ENCODE data around the gene DCAF8.
"Not testable (repeated sequence)": the region's sequence is repeated elsewhere in the genome, so short reads cannot be mapped to it uniquely, and the experiment has no call there.

Gene DCAF8

GRCh38 chr1:160261893-160262794 lies at the start of gene DCAF8:
TSS of gene DCAF8 (minus strand) at chr1:160262549. CDS start at chr1:160244008, 18,541 bp downstream.
- DNase-seq, result peak; percentile 98 to 99

GRCh38 chr1:160309571-160309970 lies 47.2 kb upstream of the DCAF8 start:
- no peak for DNase-seq

DNA sequence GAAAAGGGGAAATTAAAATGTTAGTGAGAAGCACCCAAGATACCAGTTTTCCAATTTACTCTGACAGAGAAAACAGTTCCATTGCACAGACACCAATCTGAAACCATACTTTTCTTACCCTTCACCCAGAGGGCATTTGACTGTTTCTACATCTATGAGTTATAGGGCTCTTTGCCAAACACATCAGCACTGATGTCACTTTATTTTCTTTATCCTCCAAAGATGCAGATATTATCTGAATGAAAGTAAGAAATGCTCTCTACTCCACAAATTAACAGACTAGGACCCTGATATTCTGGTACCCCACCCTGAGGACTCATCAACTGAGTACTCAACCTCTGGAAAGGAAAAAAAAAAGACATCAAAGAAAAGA lies 46.8 kb upstream of the DCAF8 start:
- DNase-seq, result no peak

DNA sequence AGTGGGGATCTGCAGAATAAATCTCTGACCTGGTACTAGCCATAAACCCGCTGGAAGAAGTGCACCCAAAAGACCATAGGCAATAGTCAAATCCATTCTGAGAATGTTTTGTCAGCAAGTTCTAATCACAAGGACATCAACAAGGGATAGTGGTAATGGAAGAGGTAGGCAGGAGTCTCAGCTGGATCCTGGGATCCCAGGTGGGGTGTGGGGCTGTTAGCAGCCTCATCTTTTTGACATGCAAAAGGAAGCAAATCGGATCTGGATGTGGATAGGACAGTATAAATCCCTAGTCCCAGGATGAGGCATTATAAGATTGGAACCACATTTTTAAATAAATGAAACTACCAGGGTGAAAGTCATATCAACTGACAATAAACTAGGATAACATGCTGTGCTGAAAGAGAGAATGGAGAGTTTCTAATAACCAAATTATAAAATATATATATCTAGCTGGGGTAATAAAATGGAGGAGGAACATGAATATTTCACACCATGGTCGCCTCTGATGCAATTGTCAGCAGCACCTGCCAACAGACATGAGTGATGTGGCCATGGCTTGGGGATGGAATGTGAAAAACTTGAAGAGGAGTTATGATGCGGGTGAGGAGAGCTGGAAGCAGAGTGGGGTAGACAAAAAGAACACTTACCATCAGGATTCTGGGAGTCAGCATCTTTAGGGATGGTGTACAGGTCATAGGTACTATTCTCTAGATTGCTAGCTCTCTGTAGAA lies 46.3 kb upstream of the DCAF8 start:
- DNase-seq, result no peak

GRCh38 chr1:160307118-160307791 lies 44.9 kb upstream of the DCAF8 start:
- no peak for DNase-seq

- no peak for DNase-seq
Measured at GRCh38 chr1:160300173-160300572, 37.8 kb upstream of the DCAF8 start.

GRCh38 chr1:160296036-160296435 lies 33.7 kb upstream of the DCAF8 start:
- no peak for DNase-seq

DNA sequence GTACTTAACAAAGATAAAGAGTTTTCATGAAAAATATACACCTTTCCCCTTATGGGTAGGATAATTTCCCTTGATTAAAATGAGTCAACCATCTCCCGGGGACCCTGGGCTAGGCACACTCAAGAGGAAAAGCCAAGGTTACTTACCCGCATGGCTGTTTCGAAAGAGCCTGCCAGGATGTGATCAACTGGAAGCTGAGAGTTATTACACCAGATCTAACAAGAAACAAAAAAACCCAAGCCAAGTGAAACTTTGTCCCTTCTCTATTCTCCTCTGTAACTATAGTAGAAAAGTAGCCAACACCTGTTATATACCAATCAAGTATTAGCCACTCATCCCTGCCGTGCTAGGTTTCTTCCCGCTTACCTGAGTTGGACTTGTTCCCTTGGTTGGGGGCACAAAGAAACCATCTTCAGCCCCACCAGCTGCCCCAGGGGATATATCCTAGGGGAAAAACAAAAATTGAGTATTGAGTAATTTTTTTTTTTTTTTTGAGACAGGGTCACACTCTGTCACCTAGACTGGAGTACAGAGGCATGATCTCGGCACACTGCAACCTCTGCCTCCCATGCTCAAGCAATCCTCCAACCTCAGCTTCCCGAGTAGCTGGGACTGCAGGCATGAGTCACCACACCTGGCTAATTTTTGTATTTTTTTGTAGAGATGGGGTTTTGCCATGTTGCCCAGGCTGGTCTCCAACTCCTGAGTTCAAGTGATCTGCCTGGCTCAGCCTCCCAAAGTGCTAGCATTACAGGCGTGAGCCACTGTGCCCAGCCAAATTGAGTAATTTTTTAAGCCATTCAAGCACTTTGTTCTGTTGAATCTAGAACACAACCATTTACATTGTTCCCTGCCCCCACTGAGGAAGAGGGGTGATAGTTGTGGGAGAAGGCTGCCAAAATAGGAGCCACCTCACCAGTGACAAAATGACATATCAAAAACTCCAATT lies 30.9 kb upstream of the DCAF8 start:
- no peak for DNase-seq

DNA sequence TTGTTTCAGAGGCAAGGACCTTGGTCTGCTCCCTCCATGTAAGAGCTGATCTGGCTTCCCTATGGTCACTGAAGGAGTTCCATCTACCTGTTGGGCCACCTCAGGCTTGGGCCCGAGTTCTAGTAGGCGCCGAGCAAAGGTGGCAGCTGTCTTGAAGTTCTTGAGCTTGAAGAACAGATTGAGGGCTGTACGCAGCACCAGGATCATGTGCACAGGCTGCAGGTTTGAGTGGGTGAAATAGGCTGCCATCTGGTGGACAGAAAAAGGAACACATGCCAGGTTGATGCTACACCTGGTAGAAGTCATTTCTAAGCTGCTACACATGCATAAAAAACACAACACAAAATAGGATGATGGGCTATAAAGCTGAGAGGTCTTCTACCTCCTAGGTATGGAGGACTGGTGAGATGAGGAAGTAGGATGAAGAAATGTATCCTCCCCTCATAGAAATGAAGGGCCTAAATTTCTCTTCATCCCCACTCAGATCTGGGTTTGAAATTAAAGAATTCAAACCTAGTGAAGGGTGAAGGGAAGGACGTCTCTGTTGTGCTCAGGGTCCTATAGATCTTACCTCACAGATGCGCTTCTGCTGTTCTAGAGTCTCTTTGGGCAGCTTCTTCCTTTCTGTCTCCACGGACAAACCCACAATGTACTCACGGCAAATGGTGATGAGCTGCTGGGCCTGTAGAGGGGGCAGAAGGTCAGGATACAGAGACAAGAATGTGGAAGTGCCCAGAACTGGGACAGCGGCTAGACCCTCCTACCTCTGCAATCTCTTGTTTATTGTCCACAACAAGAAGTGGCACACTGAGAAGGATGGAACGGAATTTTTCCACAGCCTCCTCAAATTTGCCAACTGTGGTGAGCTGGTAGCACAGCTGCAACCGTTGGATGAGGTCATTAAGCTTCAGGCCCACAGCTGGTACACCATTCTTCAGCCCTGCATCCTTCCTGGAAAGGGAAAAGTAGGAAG lies 29.2 kb upstream of the DCAF8 start:
- peak; percentile 60 to 71 for DNase-seq

DNA sequence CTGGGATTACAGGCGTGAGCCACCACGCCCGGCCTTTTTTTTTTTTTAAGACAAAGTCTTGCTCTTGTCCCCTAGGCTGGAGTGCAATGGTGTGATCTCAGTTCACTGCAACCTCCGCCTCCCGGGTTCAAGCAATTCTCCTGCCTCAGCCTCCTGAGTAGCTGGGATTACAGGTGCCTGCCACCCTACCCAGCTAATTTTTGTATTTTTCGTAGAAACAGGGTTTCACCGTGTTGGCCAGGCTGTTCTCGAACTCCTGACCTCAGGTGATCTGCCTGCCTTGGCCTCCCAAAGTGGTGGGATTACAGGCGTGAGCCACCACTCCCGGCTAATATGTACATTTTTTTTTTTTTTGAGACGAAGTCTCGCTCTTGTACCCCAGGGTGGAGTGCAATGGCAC lies 25.4 kb upstream of the DCAF8 start:
- DNase-seq, result not testable (repeated sequence)

DNA sequence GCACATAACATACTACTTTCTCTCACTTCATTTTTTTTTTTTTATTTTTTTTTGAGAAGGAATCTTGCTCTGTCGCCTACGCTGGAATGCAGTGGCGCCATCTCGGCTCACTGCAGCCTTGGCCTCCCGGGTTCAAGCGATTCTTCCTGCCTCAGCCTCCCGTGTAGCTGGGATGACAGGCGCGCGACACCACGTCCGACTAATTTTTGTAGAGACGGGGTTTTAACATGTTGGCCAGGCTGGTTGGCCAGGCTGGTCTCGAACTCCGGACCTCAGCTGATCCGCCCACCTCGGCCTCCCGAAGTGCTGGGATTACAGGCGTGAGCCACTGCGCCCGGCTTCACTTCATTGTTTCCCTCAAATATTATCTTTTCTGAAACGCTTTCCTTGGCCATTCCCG lies 23.2 kb upstream of the DCAF8 start:
- no peak for DNase-seq

DNA sequence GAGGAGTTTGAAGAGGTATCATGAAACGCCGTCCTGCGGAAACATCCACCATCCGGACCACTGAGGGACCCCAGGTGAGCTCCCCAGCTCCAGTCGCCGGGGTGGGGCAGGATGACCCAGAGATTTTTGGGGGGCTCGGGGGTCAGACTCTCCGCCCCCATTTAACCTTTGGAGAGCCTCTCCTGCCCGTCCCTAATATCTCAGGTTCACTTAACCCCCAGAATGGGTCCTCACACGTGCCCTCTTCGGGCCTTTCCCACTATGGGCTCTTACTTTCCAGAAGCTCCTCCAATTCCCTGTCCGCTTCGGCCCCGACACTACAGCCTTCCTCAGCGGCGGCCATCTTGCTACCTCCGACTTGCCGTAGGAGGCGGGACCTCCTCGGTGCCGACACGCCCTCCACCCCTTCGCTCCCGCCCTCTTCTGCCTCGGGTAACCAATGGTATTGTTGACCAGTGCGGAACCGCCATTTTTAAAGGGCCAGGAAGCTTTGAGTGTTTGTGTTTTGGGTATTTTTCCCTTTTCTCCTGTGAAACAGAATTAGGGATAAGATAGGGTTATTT lies 22.5 kb upstream of the DCAF8 start, which contains the start of gene PEX19:
PEX19 (minus strand) TSS at position 352 of the 563 bp plus-strand sequence; CDS start at position 343, 9 bp downstream.
- peak; percentile 96 to 97 for DNase-seq

- DNase-seq, result peak; percentile 32 to 33
Measured at GRCh38 chr1:160284220-160284781, 22.0 kb upstream of the DCAF8 start.

DNA sequence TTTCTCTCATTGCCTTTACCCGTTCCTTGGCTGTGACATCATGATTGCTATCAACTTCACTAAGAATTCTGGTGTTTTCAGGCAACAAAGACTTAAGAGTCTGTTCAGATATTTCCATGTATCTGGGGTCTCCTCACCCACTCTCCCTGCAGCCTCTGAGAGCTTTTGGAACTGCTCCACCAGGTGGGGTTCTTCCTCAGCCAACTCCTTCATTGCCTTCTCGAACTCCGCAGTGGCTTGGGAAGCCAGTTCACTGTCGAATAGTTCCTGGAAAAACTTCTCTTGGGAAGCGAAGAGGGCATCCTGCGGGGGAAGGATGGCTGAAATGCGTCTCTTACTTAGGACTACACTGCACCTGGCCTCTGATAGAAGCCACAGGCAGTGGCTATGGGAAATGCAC lies 20.5 kb upstream of the DCAF8 start:
- DNase-seq, result no peak

- DNase-seq, result no peak
Measured at GRCh38 chr1:160277987-160278386, 15.6 kb upstream of the DCAF8 start.

DNA sequence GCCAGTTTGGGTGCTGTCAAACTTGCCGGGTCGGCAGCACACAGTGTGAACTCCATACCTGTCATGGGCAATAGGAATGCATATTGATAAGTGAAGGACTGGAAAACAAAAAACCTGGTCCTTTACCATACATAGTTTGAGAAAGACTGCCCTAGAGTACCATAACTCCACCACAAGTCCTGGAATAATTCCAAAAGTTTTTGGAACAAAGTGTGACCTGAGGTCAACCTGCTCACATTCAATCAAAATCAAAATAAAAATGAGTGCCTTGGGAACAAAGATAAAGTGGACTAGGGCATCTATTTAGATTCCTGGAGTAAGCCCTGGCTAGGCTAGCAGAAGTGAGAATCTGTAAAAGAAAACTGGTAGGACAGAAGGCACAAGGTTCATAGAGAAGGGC lies 15.0 kb upstream of the DCAF8 start:
- DNase-seq, result no peak

DNA sequence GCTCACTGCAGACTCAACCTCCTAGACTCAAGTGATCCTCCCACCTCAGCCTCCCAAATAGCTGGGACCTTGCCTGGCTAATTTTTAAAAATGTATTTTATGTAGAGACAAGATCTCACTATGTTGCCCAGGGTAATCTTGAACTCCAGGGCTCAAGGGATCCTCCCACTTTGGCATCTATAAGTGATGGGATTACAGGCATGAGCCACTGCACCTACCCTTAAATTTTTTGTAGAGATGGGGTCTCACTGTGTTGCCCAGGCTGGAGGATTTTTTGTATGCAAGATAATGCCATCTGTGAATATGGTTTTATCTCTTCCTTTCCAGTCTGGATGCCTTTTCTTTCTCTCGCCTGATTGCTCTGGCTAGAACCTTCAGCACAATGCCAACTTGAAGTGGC lies 8.7 kb upstream of the DCAF8 start:
- DNase-seq, result no peak

- DNase-seq, result no peak
Measured at GRCh38 chr1:160267284-160267991, 5.1 kb upstream of the DCAF8 start.

GRCh38 chr1:160264795-160265307 lies 2.5 kb upstream of the DCAF8 start:
- DNase-seq, result no peak

Measured in activated T-cell treated with anti-CD3 and anti-CD28 coated beads, Interleukin-2, amount 50 U/mL, for 48 hours (primary cell).